Nucleus accumbens (tissue), 56 donors: ENCODE results near the gene GOLGA7B.

Experiments
- DNase-seq, 56 donors: peaks; one replicate each; lab custom pipeline; 2025; lab: John Stamatoyannopoulos, UW

Gene GOLGA7B

DNA sequence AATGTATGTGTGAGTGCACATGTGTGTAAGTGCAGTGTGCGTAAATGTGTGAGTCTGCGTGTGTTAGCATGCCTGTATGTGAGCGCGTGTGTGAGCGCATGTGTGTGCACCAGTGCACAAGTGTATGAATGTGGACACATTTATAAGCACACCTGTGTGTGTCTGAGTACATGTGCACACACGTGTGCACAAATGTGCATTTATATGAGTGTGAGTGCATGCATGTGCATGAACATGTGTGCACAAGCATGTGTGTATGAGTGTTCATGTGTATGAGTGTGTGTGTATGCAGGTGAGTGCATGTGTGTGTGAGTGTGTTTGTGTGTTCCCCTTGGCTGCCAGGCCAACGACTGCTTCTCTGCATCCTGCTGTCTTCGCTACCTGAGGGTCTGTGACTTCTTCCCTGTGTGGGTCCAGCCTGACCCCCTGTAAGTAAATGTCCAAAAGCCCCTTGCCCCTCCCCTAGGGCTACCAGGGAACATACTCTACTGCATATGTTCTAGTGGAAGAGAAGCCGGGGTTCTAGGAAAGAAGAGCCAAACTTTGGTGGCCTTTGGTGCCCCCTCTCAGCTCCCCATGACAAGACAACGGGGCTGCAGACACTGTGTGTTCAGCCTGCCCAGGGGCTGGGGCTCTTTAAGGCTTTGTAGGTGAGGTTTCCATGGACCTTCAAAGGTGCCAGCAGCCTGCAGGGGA lies 17.0 kb downstream of the GOLGA7B start:
- DNase-seq = no peak

- no peak for DNase-seq
Observed at GRCh38 chr10:97867220-97867800, 17.7 kb downstream of the GOLGA7B start.

DNA sequence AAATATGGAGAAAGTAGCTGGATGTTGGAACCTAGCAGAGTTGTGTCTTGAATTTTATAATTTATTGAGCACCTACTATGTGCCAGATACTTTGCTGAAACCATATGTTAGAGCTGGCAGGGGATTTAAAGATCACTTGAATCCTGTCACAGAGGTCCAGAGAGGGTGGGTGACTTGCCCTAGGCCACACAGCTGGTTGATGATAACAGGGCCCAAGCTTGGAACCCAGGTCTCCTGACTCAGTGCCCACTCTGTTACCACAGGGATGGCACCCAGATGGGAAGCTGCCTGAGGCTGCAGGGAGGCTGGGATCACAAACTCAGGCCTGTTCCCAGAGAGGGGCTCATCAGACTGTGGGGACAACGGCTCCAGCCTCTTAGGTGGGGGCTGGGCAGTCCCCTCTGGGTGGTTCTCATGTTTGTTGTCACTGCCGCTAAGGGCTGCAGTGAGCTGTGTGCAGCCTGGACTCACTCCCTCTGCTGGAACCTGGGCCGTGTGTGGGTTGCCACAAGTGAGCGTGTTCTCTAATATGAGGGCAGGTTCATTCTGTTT lies 18.6 kb downstream of the GOLGA7B start:
- DNase-seq = no peak

DNA sequence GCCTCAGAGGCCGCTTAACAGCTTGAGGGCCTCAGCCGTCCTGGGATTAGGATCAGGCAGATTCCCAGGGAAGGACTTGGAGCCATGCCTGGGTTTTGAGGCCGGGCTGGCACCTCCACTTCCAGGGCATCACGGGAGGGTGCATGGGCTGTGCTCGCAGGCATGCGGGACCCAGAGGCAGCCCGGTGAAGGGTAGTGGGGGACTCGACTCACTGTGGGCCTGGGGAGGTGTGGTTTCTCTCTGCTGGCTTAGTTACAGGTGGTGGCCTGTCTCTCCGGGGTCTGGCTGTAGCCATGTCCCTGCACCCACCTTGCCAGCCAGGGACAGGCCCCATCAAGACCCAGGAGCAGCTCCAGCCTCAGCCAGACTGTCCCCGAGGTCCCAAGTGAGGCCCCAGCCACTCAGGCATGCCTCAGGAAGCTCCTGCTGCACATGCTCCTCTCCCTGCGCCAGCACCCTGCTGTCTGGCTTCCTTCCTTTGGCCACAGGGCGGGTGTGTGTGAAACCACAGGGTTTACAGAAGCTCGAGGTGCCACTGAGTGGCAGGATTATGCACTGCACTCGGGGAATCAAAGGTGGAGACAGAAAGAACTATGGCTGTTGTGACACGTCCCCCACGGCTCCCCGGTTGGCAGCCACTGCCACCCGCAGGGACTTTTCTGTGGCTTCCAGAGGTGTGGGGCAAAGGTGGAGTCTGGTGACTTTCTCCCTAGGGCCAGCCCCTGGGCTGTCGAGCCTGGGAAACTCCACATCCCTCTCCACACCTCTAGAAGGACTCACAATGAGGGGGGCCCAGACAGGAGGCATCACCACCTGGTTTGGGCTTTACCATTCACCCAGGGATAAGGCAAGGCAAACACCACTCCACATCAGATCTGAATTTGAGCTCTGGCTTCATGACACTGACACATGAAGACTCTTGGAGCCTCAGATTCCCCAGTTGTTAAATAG lies 19.7 kb downstream of the GOLGA7B start:
- DNase-seq = peak in 51 of 56 donors; percentile 11 to 89 (median 59)

DNA sequence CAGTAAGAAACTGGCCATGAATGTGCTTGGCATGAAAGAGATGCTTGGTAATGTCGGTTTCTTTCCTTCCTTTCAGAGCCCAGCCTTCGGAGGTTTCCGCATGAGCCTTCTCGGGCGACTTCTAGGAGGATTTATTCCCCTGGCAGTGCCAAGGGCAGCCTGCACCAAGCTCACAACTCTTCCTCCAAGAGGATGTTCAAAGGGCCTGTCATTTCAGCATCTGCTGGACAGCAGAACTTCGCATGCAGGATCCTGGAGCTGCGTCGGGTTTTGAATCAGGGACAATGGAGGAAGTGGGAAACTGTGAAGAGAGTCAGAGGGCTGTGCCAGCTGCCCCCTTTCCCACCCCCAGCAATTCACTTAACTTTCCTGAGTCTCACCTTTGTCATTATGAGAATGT lies 21.3 kb downstream of the GOLGA7B start:
- no peak for DNase-seq

- DNase-seq = no peak
Observed at GRCh38 chr10:97873569-97873968, 23.9 kb downstream of the GOLGA7B start.

DNA sequence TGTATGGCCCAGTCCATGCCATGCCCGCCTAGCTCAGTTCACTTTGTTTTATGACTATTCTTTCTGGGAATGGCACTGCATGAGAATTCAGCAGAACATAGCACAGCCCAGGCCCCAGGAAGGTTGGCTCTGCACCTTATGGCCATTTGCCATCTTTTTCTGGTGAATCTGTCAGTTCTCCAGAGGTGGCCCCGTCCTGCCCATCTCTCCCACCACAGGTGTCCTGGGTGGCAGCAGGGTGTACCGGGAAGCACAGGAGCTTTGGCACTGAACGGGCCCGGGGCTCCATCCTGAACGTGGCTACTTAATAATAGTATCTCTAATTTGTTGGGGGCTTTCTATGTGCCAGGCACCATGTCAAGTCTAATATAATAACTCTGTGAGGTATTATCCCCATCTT lies 24.7 kb downstream of the GOLGA7B start:
- no peak for DNase-seq

GRCh38 chr10:97875391-97875790 lies 25.7 kb downstream of the GOLGA7B start:
- no peak for DNase-seq

DNA sequence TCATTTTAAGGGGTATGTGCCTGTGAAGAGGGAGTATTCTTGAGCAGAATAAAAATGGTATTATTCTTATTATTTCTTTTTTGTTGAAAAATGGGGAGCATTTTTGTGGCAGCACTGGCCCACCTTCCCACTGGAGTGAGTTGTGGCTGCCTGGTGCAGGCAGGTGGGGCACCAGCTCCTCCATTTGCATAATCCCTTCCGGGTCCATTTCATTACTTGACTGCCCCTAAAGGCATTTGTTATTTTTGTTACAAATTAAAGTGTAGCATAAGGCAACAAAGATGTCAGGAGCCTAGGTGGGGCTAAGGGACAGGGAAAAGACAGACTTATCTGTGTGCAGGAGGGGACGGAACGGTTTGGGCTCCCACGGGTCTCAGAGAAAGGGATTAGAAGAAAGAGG lies 26.8 kb downstream of the GOLGA7B start:
- no peak for DNase-seq

DNA sequence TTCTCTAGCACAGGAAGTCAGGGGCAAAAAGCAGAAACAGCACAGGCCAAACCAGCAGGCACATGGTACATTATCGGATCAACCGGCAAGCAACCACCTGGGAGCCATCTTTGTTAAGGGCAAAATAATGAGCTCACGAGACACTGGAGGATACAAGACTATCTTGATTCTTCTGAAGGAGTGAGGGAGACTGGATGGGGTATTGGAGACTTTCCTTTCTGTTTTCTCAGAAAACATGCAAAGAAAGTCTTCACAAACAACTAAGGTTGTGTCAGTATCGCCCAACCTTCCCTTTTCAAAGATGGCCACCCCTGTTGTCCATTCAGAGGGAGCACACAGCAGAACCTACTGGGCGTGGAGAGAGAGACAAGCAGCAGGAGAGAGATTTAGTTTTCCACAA lies 29.6 kb downstream of the GOLGA7B start:
- no peak for DNase-seq

GRCh38 chr10:97880109-97880508 lies 30.5 kb downstream of the GOLGA7B start:
- no peak for DNase-seq

DNA sequence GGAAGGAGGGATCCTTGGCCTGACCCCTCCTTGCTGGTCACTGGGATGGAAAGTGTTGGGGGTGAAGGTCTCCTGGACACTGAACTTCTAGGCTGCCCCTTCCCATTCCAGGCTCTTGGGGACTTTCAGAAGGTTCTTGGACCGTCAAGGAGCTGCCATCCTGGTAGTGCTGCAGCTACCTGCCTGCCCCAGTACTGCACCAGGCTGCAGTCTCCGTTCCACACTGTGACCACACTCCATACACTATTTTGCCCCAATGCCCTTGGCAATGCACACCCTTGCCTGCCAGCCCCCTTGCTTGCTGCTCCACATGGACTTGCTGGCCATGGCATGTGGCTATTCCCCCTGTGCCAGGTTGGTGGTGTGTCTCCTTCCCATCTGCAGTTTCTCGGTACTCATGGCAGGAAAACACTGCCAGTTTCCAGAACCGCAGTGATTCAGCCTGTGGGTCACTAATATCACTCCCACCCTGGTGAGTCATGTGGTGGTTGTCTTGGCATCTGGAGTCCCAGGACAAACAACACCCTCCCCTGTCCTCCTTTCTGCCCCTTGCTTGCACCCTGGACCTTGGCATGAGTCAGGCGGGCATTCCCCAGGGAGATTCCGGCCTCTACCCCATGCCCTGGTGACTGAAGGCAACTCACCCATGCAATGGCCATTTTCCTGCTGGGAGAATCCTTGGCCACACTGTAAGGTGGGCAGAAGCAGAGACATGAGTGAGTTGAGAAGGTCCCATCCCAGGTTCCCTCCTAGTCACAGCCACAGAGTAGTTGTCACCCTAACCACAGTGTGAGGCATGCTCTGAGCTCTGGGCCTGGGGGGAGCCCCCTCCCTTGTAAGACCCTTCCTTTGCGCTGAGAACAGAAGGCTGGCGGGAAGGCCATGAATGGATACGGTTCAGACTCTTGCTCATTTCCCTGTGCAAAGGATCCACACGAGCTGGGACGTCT lies 32.8 kb downstream of the GOLGA7B start:
- DNase-seq = no peak

DNA sequence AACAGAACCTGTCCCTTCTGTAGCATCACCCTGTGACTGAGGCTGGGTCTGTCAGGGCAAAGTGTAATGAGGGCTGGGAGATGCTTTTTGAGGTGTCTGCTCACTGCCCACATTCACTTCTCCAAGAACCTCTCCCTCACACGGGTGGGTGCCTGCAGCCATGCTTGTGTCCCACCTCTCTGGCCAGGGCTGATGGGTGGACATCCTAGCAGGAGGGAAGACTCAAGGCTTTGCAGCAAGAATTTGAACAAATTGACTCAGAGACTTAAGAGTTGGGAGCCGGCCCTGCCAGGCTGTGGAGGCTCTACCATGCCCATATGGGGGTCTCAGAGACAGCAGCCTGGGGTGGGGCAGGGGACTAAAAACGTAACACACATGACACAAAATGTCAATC lies 33.4 kb downstream of the GOLGA7B start:
- no peak for DNase-seq

- DNase-seq = no peak
Observed at GRCh38 chr10:97886286-97886685, 36.6 kb downstream of the GOLGA7B start.

DNA sequence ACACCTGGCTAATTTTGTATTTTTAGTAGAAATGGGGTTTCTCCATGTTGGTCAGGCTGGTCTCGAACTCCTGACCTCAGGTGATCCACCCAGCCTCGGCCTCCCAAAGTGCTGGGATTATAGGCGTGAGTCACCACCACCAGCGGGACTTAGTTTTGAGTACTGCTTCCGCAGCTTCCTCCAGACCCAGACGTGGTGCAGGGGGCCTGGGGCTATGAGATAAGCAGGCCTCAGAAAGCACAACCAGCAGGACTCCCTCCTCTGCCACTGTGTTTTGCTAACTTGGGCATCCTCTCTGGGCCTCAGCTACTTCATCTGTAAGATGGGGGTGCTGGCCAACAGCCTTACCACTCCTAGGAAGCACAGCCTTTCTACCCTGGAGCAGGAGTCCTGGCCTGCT lies 37.8 kb downstream of the GOLGA7B start:
- no peak for DNase-seq

DNA sequence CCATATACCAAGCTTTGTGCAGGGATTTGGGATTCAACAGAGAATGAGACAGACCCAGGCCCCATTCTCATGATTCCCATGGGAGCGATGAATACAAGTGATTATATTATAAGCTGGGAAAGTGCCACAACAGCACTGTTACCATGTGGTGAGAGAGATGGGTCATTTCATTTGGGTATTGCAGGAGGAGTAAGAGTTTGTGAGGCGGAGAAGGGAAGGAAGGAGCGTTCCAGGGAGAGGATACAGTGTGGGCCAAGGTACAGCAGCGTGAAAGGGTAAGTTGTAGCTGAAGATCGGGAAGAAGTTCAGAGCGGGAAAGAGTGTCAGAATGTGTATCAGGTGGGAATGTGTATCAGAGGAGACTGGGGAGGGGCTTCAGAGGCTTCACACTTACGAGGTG lies 38.5 kb downstream of the GOLGA7B start:
- no peak for DNase-seq

- peak in 23 of 56 donors; percentile 3 to 76 (median 24) for DNase-seq
Observed at GRCh38 chr10:97888641-97889262, 39.1 kb downstream of the GOLGA7B start.

GRCh38 chr10:97889461-97890265 lies 40.0 kb downstream of the GOLGA7B start:
- peak in 15 of 56 donors; percentile 1 to 36 (median 13) for DNase-seq
